Measurements from ENCODE around the gene EID2B.

Gene EID2B

GRCh38 chr19:39532233-39533002, at the start of gene EID2B:
Gene EID2B, minus strand, starts transcription at chr19:39532852. Its CDS starts 50 bp downstream, at chr19:39532802.
- DNase-seq, result peak; percentile 96

- DNase-seq, result peak; percentile 60
These were observed 49.8 kb upstream of the EID2B start for GRCh38 chr19:39582442-39582841.

- DNase-seq, result no peak
These were observed 36.0 kb upstream of the EID2B start for GRCh38 chr19:39568604-39569003.

GRCh38 chr19:39566064-39566463, 33.4 kb upstream of the EID2B start:
- DNase-seq, result no peak

GRCh38 chr19:39563408-39563807, 30.8 kb upstream of the EID2B start:
- no peak for DNase-seq

- peak; percentile 15 for DNase-seq
These were observed 26.0 kb upstream of the EID2B start for GRCh38 chr19:39558624-39559117.

- peak; percentile 28 for DNase-seq
These were observed 25.4 kb upstream of the EID2B start for GRCh38 chr19:39557811-39558623.

- DNase-seq, result no peak
These were observed 23.2 kb upstream of the EID2B start for GRCh38 chr19:39555883-39556282.

- no peak for DNase-seq
These were observed 22.2 kb upstream of the EID2B start for GRCh38 chr19:39554701-39555311.

GRCh38 chr19:39553082-39553652, 20.5 kb upstream of the EID2B start:
- DNase-seq, result no peak

GRCh38 chr19:39550197-39550596, 17.5 kb upstream of the EID2B start:
- no peak for DNase-seq

GRCh38 chr19:39546599-39546998, 13.9 kb upstream of the EID2B start:
- DNase-seq, result peak; percentile 12

GRCh38 chr19:39544911-39545310, 12.3 kb upstream of the EID2B start:
- no peak for DNase-seq

GRCh38 chr19:39544226-39544903, 11.7 kb upstream of the EID2B start:
- DNase-seq, result peak; percentile 26

- no peak for DNase-seq
These were observed 10.8 kb upstream of the EID2B start for GRCh38 chr19:39543477-39543857.

GRCh38 chr19:39542206-39542605, 9.6 kb upstream of the EID2B start:
- DNase-seq, result no peak

GRCh38 chr19:39540333-39540673, 7.7 kb upstream of the EID2B start:
- no peak for DNase-seq

- peak; percentile 96 for DNase-seq
These were observed 7.1 kb upstream of the EID2B start, which contains the start of gene EID2 for GRCh38 chr19:39539518-39540332. Gene EID2, minus strand, starts transcription at chr19:39540161. Its CDS starts 82 bp downstream, at chr19:39540079.

GRCh38 chr19:39539165-39539517, 6.5 kb upstream of the EID2B start:
- no peak for DNase-seq

- no peak for DNase-seq
These were observed 1.1 kb upstream of the EID2B start for GRCh38 chr19:39533791-39534190.

- no peak for DNase-seq
These were observed 406 bp upstream of the EID2B start for GRCh38 chr19:39533003-39533512.

GRCh38 chr19:39531834-39532232, 819 bp downstream of the EID2B start:
- DNase-seq, result no peak

Data from stimulated activated CD4-positive, alpha-beta T cell treated with anti-CD3 and anti-CD28 coated beads, Interleukin-15, amount 100 ng/mL, for 24 hours (primary cell).